Neural crest cell (in vitro differentiated cells): ENCODE measurements around the gene TOB2. TPM values are rescaled to one million over a fixed set of nuclear protein-coding genes. Genes with fewer than 3 reads are reported as not detected.

Experiments used
- DNase-seq: peaks from one replicate; pipeline ENCODE4 v3.0.0; 2021; ENCODE audit warnings: low read depth, mixed read lengths, low spot score
- H3K27ac Mint-ChIP-seq: one replicate; pipeline ENCODE4 v1.8.0; 2021; ENCODE audit warnings: mild to moderate bottlenecking, mixed read lengths; ENCODE audit not compliant: unreplicated experiment
- H3K27me3 Mint-ChIP-seq: 2 replicates; pipeline ENCODE4 v1.8.0; 2021; ENCODE audit warnings: low read depth, mild to moderate bottlenecking, mixed read lengths
- H3K36me3 Mint-ChIP-seq: 2 replicates; pipeline ENCODE4 v1.8.0; 2021; ENCODE audit warnings: low read depth, mild to moderate bottlenecking, mixed read lengths
- H3K4me1 Mint-ChIP-seq: 2 replicates; pipeline ENCODE4 v1.8.0; 2021; ENCODE audit warnings: mixed read lengths
- H3K4me3 Mint-ChIP-seq: one replicate; pipeline ENCODE4 v1.8.0; 2021; ENCODE audit warnings: mild to moderate bottlenecking, mixed read lengths
- H3K9me3 Mint-ChIP-seq: 2 replicates; pipeline ENCODE4 v1.8.0; 2021; ENCODE audit warnings: mixed read lengths
- CTCF ChIP-seq: fragments of 200-600 bp; sonication (generic); conservative IDR thresholded peaks from 2 replicates; pipeline ENCODE4 v1.5.0; 2021; ENCODE audit warnings: antibody characterized with exemption, mild to moderate bottlenecking
- total RNA-seq: library from RNA; stranded (reverse); gene quantifications from 2 replicates; pipeline ENCODE4 v1.2.1, GENCODE V29; 2021

Gene TOB2
- total RNA-seq, 1 donor from 2014 or later: 47.7 TPM

- H3K27me3 Mint-ChIP-seq: no peaks in the 10 kb centered on the region
- H3K4me1 Mint-ChIP-seq: no peaks in the 10 kb centered on the region
- peaks cover 16% of the 10 kb centered on the region for H3K36me3 Mint-ChIP-seq
- H3K27ac Mint-ChIP-seq: no peak overlapping the region
- H3K9me3 Mint-ChIP-seq: no peaks in the 10 kb centered on the region
- no peak for TF ChIP-seq CTCF
- no peak for DNase-seq
- no peak overlapping the region for H3K4me3 Mint-ChIP-seq
Measured at GRCh38 chr22:41429232-41429950, 17.2 kb downstream of the TOB2 start.

GRCh38 chr22:41425660-41426365 lies 20.8 kb downstream of the TOB2 start:
- DNase-seq: no peak
- no peaks in the 10 kb centered on the region for H3K9me3 Mint-ChIP-seq
- no peaks in the 10 kb centered on the region for H3K27me3 Mint-ChIP-seq
- peak overlapping the region; percentile 31 for H3K27ac Mint-ChIP-seq
- no peaks in the 10 kb centered on the region for H3K36me3 Mint-ChIP-seq
- H3K4me1 Mint-ChIP-seq: no peaks in the 10 kb centered on the region
- no peak for TF ChIP-seq CTCF
- no peak overlapping the region for H3K4me3 Mint-ChIP-seq

GRCh38 chr22:41418717-41419116 lies 27.9 kb downstream of the TOB2 start:
- H3K4me3 Mint-ChIP-seq: no peak overlapping the region
- peaks cover 16% of the 10 kb centered on the region for H3K4me1 Mint-ChIP-seq
- H3K36me3 Mint-ChIP-seq: no peaks in the 10 kb centered on the region
- TF ChIP-seq CTCF: no peak
- H3K9me3 Mint-ChIP-seq: no peaks in the 10 kb centered on the region
- H3K27me3 Mint-ChIP-seq: no peaks in the 10 kb centered on the region
- H3K27ac Mint-ChIP-seq: peak overlapping the region; percentile 43
- no peak for DNase-seq

GRCh38 chr22:41417622-41418390 lies 28.8 kb downstream of the TOB2 start:
- H3K4me1 Mint-ChIP-seq: peaks cover 16% of the 10 kb centered on the region
- no peak overlapping the region for H3K27ac Mint-ChIP-seq
- TF ChIP-seq CTCF: no peak
- DNase-seq: no peak
- H3K9me3 Mint-ChIP-seq: no peaks in the 10 kb centered on the region
- no peak overlapping the region for H3K4me3 Mint-ChIP-seq
- H3K36me3 Mint-ChIP-seq: no peaks in the 10 kb centered on the region
- no peaks in the 10 kb centered on the region for H3K27me3 Mint-ChIP-seq

GRCh38 chr22:41415554-41415953 lies 31.0 kb downstream of the TOB2 start:
- H3K27ac Mint-ChIP-seq: no peak overlapping the region
- no peaks in the 10 kb centered on the region for H3K27me3 Mint-ChIP-seq
- TF ChIP-seq CTCF: no peak
- no peak for DNase-seq
- no peaks in the 10 kb centered on the region for H3K36me3 Mint-ChIP-seq
- peak overlapping the region; percentile 38 for H3K4me3 Mint-ChIP-seq
- H3K9me3 Mint-ChIP-seq: no peaks in the 10 kb centered on the region
- peaks cover 23% of the 10 kb centered on the region for H3K4me1 Mint-ChIP-seq
